ENCODE measurements around the gene FGGY. TPM values are rescaled to one million over a fixed set of nuclear protein-coding genes. Genes with fewer than 3 reads are reported as not detected.

FGGY gene
- total RNA-seq, 1 donor from 2014 or later: 32.5 TPM

- Mint-ChIP-seq H3K4me1 (peaks cover 13% of the 10 kb centered on the region), H3K4me3 (no peak overlapping the region), H3K9me3 (peaks cover 27% of the 10 kb centered on the region), H3K27me3 (ENCODE audit: insufficient read depth, low read depth) (peaks cover 3% of the 10 kb centered on the region), H3K36me3 (peaks cover 13% of the 10 kb centered on the region), H3K27ac (no peak overlapping the region)
- Histone ChIP-seq H3K4me1 (no peaks in the 10 kb centered on the region), H3K27ac (no peak overlapping the region), H2AFZ (replicated peaks) (no peak overlapping the region), H3K79me2 (ENCODE audit: low read depth) (no peaks in the 10 kb centered on the region), H4K20me1 (ENCODE audit: low read depth) (no peaks in the 10 kb centered on the region), H3K9me3 (ENCODE audit: low read depth) (no peaks in the 10 kb centered on the region), H3K4me3 (no peak overlapping the region), H3K9ac (no peak overlapping the region), H3K4me2 (no peak overlapping the region), H3K27me3 (no peaks in the 10 kb centered on the region), H3F3A (ENCODE audit: low read depth) (peaks cover 8% of the 10 kb centered on the region), H3K36me3 (no peaks in the 10 kb centered on the region)
- no peak for TF ChIP-seq CTCF (IDR thresholded peaks at IDR 0.05)
- no peak for TF ChIP-seq EZH2phosphoT487 (IDR thresholded peaks at IDR 0.05)
- TF ChIP-seq EZH2 (IDR thresholded peaks at IDR 0.05): no peak
- no peak for DNase-seq (ENCODE audit: low spot score)
These were observed 5.4 kb downstream of the FGGY start for GRCh38 chr1:59302297-59302696.

- no peak for DNase-seq (ENCODE audit: low spot score)
- Histone ChIP-seq H3K79me2 (ENCODE audit: low read depth) (no peaks in the 10 kb centered on the region), H3F3A (ENCODE audit: low read depth) (peaks cover 4% of the 10 kb centered on the region), H3K9me3 (ENCODE audit: low read depth) (no peaks in the 10 kb centered on the region), H3K27ac (no peak overlapping the region), H3K9ac (no peak overlapping the region), H3K27me3 (no peaks in the 10 kb centered on the region), H3K4me3 (no peak overlapping the region), H4K20me1 (ENCODE audit: low read depth) (no peaks in the 10 kb centered on the region), H3K36me3 (no peaks in the 10 kb centered on the region), H3K4me2 (no peak overlapping the region), H3K4me1 (no peaks in the 10 kb centered on the region), H2AFZ (replicated peaks) (no peak overlapping the region)
- Mint-ChIP-seq H3K9me3 (peaks cover 27% of the 10 kb centered on the region), H3K27me3 (ENCODE audit: insufficient read depth, low read depth) (peaks cover 3% of the 10 kb centered on the region), H3K27ac (no peak overlapping the region), H3K4me1 (peaks cover 9% of the 10 kb centered on the region), H3K36me3 (peaks cover 13% of the 10 kb centered on the region), H3K4me3 (no peak overlapping the region)
- TF ChIP-seq EZH2phosphoT487 (IDR thresholded peaks at IDR 0.05) (no peak), CTCF (IDR thresholded peaks at IDR 0.05) (no peak), EZH2 (IDR thresholded peaks at IDR 0.05) (no peak)
These were observed 6.0 kb downstream of the FGGY start for GRCh38 chr1:59302871-59303270.

GRCh38 chr1:59305188-59305587, 8.3 kb downstream of the FGGY start:
- Mint-ChIP-seq H3K27ac (no peak overlapping the region), H3K36me3 (peaks cover 9% of the 10 kb centered on the region), H3K27me3 (ENCODE audit: insufficient read depth, low read depth) (no peaks in the 10 kb centered on the region), H3K4me1 (no peaks in the 10 kb centered on the region), H3K9me3 (peaks cover 24% of the 10 kb centered on the region), H3K4me3 (no peak overlapping the region)
- no peaks in the 10 kb centered on the region for H3K4me1 ChIP-seq
- no peaks in the 10 kb centered on the region for H3K9me3 ChIP-seq (ENCODE audit: low read depth)
- H3K36me3 ChIP-seq: no peaks in the 10 kb centered on the region
- H3K4me2 ChIP-seq: no peak overlapping the region
- H3K4me3 ChIP-seq: no peak overlapping the region
- no peak for DNase-seq (ENCODE audit: low spot score)
- H3K79me2 ChIP-seq (ENCODE audit: low read depth): no peaks in the 10 kb centered on the region
- no peaks in the 10 kb centered on the region for H4K20me1 ChIP-seq (ENCODE audit: low read depth)
- H3K9ac ChIP-seq: no peak overlapping the region
- H3F3A ChIP-seq (ENCODE audit: low read depth): no peaks in the 10 kb centered on the region
- H2AFZ ChIP-seq (replicated peaks): no peak overlapping the region
- no peak for TF ChIP-seq CTCF (IDR thresholded peaks at IDR 0.05)
- no peak for TF ChIP-seq EZH2phosphoT487 (IDR thresholded peaks at IDR 0.05)
- no peak for TF ChIP-seq EZH2 (IDR thresholded peaks at IDR 0.05)
- no peaks in the 10 kb centered on the region for H3K27me3 ChIP-seq
- H3K27ac ChIP-seq: no peak overlapping the region

All from neural progenitor cell (in vitro differentiated cells).